Measurements from ENCODE around the gene RSPO3. TPM values are rescaled to one million over a fixed set of nuclear protein-coding genes. Genes with fewer than 3 reads are reported as not detected.

The RSPO3 gene
- total RNA-seq, 3 donors from 2014 or later, result 1.5 to 12.0 (median 9.1) TPM

DNA sequence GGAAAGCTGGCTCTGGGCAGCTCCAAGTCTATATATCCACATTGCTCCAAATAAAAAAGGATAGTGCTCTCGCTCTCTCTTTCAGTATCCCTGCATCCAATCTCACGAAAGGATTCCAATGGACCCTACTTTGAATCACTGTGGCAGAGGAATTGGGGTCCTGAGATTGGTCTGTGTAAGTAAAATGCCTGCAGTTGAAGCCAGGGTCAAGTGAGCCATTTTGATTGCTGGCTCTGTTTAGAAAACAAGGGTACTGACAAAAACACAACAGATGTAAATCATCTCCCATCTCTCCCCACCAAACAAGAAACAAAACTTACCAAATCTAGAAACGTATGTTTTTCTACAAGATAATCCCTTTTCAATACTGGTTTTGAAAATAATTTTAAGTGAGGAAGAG, 45.6 kb downstream of the RSPO3 start:
- intact Hi-C loops (cut with DNase I, micrococcal nuclease), result no loop called here
- ATAC-seq (no peak), DNase-seq (no peak)
- Histone ChIP-seq H3K9me3 (no peaks in the 10 kb centered on the region), H3K36me3 (ENCODE audit: low read depth) (no peaks in the 10 kb centered on the region), H3K4me1 (ENCODE audit: low read depth) (no peaks in the 10 kb centered on the region), H3K4me3 (no peak overlapping the region)
- TF ChIP-seq, protein P1, sequence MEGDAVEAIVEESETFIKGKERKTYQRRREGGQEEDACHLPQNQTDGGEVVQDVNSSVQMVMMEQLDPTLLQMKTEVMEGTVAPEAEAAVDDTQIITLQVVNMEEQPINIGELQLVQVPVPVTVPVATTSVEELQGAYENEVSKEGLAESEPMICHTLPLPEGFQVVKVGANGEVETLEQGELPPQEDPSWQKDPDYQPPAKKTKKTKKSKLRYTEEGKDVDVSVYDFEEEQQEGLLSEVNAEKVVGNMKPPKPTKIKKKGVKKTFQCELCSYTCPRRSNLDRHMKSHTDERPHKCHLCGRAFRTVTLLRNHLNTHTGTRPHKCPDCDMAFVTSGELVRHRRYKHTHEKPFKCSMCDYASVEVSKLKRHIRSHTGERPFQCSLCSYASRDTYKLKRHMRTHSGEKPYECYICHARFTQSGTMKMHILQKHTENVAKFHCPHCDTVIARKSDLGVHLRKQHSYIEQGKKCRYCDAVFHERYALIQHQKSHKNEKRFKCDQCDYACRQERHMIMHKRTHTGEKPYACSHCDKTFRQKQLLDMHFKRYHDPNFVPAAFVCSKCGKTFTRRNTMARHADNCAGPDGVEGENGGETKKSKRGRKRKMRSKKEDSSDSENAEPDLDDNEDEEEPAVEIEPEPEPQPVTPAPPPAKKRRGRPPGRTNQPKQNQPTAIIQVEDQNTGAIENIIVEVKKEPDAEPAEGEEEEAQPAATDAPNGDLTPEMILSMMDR (IDR thresholded peaks at IDR 0.05), result no peak

DNA sequence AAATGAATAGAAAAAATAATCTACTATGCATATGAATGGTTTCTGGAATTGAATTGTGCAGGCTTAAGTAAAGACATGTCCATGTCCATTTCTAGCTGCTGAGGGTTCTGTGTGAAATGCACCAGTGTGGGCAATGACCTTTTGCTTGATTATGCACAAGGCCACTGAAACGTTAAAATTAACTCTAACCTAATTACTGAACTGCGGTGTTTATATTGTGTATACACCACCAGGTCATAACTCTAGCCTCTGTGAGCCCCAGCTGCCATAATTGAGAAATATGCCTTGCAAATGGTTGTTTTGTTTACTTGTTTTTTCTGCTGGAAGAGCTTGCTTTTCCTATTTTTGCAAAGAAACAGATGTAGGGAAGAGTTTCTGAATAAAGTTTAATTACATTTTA, 46.1 kb downstream of the RSPO3 start:
- no peak for DNase-seq
- intact Hi-C loops (cut with DNase I, micrococcal nuclease), result no loop called here
- Histone ChIP-seq H3K4me1 (ENCODE audit: low read depth) (no peaks in the 10 kb centered on the region), H3K9me3 (no peaks in the 10 kb centered on the region), H3K4me3 (no peak overlapping the region), H3K36me3 (ENCODE audit: low read depth) (no peaks in the 10 kb centered on the region)
- TF ChIP-seq, protein P1 (IDR thresholded peaks at IDR 0.05), result no peak
- no peak for ATAC-seq

DNA sequence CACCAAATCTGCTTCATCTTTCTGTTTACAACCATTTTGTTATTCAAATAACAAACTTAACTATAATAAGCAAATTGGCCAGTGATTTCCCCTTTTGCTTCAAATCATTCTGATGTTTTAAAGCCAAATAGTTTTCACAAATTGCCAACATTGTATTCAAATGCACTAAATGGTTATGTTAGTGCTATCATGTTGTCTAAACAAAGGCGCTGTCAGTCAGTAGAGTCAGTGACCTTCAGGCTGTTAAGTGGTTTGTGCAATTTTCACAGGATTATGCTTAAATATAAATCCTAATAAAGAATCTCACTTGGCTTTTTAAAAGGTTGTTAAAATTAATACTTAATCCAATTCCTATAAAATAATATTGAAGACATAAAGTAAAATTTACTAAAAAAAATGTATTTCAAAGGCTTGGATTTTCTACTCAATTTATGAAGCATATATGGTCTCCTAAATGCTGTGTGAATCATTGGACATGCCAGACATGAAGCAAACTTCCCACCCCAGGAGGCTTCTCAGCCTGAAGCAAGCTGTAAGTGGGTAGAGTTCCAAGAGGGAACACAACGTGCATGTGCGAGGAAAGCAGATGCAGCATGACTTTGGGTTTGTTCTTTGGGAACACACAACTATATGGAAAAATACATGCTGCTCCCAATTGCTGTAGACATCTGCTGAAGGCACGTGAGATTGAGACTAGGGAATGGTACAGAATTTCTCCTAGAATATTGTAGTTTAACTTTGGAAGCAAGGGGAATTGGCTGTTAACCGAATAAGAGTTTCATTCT, 54.9 kb downstream of the RSPO3 start:
- intact Hi-C loops (cut with DNase I, micrococcal nuclease), result no loop called here
- ATAC-seq (no peak), DNase-seq (no peak)
- H3K9me3 ChIP-seq, result no peaks in the 10 kb centered on the region
- no peaks in the 10 kb centered on the region for H3K36me3 ChIP-seq (ENCODE audit: low read depth)
- H3K4me1 ChIP-seq (ENCODE audit: low read depth), result no peaks in the 10 kb centered on the region
- no peak overlapping the region for H3K4me3 ChIP-seq
- TF ChIP-seq, protein P1 (IDR thresholded peaks at IDR 0.05), result no peak

DNA sequence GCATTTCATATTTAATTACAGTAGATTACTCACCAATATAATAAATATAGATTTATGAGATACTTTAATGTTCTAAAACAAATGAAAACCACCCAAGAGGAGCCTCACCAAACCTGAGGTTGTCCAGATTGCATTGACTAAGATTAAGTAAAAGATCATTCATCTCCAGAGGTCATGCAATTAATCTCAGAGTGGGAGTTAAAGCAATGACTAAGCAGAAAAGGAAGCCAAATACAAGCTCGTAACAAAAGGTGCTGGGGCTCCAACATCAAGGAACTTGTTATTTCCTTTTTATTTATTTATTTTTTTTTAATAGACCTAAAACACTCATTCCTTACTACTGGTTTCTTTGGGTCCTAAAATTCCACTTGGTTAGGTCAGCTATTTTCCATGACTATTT, 57.7 kb downstream of the RSPO3 start:
- no peaks in the 10 kb centered on the region for H3K4me1 ChIP-seq (ENCODE audit: low read depth)
- no peaks in the 10 kb centered on the region for H3K9me3 ChIP-seq
- ATAC-seq (no peak), DNase-seq (no peak)
- TF ChIP-seq, protein P1 (IDR thresholded peaks at IDR 0.05), result no peak
- intact Hi-C loops (cut with DNase I, micrococcal nuclease), result no loop called here
- H3K4me3 ChIP-seq, result no peak overlapping the region
- H3K36me3 ChIP-seq (ENCODE audit: low read depth), result no peaks in the 10 kb centered on the region

DNA sequence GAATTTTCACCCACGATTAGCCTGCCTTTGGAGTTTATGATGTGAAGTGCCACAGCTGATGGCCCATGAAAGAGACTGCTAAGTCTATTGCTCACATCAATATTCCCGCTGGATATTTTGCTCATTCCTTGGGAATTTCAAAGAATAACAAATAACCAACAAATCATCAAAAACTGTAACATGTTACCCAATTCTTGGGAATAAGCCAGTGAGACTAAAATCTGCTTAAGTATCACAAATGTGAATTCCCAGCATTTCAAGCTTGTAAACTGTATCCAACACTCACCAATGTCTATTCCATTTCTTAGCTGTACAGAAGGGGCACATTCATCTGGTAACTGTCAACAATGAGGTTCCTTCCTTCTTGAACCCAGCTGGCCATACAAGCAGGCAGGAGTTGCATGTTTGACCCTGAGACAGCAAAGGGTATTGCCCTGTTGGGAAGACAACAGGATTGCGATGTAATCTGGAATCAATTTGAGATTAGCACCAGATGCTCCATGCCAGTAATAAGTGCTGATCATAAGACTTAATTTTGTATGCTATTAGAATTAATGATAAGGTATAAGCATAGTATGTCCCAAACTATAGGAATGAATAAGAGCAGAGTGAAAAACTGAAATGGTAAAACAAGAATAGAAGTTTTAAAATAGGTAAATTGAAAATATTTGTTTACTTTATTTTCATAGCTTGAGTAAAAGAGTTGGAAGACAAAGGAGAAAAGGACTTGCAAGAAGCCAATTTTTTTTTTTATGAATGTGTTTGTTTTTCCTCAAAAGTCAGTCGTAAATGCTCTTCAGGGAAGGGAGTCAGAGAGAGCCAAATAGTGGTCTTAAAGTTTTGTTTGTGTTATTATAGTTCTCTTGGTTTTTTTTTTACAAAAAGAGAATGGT, 58.8 kb downstream of the RSPO3 start:
- no peak for ATAC-seq
- DNase-seq, result no peak
- TF ChIP-seq, protein P1 (IDR thresholded peaks at IDR 0.05), result no peak
- Histone ChIP-seq H3K9me3 (no peaks in the 10 kb centered on the region), H3K36me3 (ENCODE audit: low read depth) (no peaks in the 10 kb centered on the region), H3K4me1 (ENCODE audit: low read depth) (no peaks in the 10 kb centered on the region), H3K4me3 (no peak overlapping the region)
- intact Hi-C loops (cut with DNase I, micrococcal nuclease), result no loop called here

Data from mucosa of descending colon (tissue), 3 donors.